ENCODE results near the gene OCIAD2.
"Not testable (repeated sequence)": the region's sequence is repeated elsewhere in the genome, so short reads cannot be mapped to it uniquely, and the experiment has no call there.

The OCIAD2 gene

GRCh38 chr4:48851651-48852050 is 54.9 kb downstream of the OCIAD2 start:
- no peak for DNase-seq

GRCh38 chr4:48848799-48849198 is 57.8 kb downstream of the OCIAD2 start:
- DNase-seq, result not testable (repeated sequence)

GRCh38 chr4:48844843-48845242 is 61.7 kb downstream of the OCIAD2 start:
- no peak for DNase-seq

- DNase-seq, result no peak
Measured at GRCh38 chr4:48841045-48841827, 65.3 kb downstream of the OCIAD2 start.

- DNase-seq, result no peak
Measured at GRCh38 chr4:48836658-48837057, 69.9 kb downstream of the OCIAD2 start.

Data from right forelimb (tissue), 1 donor.